ENCODE data around the gene SLC35E3. TPM values are rescaled to one million over a fixed set of nuclear protein-coding genes. Genes with fewer than 3 reads are reported as not detected.

SLC35E3 gene
- 6.3 and 9.4 TPM in 2 replicates for total RNA-seq

- H3K4me1 Mint-ChIP-seq (ENCODE audit: low read depth), result peaks cover 35% of the 10 kb centered on the region
- peak within 1 kb of the TSS; percentile 92 for H3K4me3 Mint-ChIP-seq (ENCODE audit: low read depth)
- peaks cover 35% of the 10 kb centered on the region for H3K36me3 Mint-ChIP-seq (ENCODE audit: low read depth)
- no peaks in the 10 kb centered on the region for H3K27me3 Mint-ChIP-seq (ENCODE audit: low read depth)
- DNase-seq (ENCODE audit: low spot score), result peak; percentile 91
- intact Hi-C loops (cut with micrococcal nuclease), result loop anchor here (1.0 to 2.0 kb wide), 4 partner anchors 59 to 414 kb away; partner anchors contain the start of genes MDM1, MDM2 and NUP107
- H3K9me3 Mint-ChIP-seq, result no peaks in the 10 kb centered on the region
- peak within 1 kb of the TSS; percentile 88 for H3K27ac Mint-ChIP-seq
Observed at GRCh38 chr12:68745904-68746571, at the start of gene SLC35E3. TSS of gene SLC35E3 (plus strand) at chr12:68746176. CDS start at chr12:68746378, 202 bp downstream.

GRCh38 chr12:68699486-68699885 lies 46.5 kb upstream of the SLC35E3 start:
- Mint-ChIP-seq H3K27ac (no peak overlapping the region), H3K36me3 (ENCODE audit: low read depth) (peaks cover 56% of the 10 kb centered on the region), H3K9me3 (no peaks in the 10 kb centered on the region), H3K27me3 (ENCODE audit: low read depth) (no peaks in the 10 kb centered on the region), H3K4me3 (ENCODE audit: low read depth) (no peak overlapping the region), H3K4me1 (ENCODE audit: low read depth) (no peaks in the 10 kb centered on the region)
- DNase-seq (ENCODE audit: low spot score), result no peak
- intact Hi-C loops (cut with micrococcal nuclease), result no loop called here

GRCh38 chr12:68727776-68728175 lies 18.2 kb upstream of the SLC35E3 start:
- intact Hi-C loops (cut with micrococcal nuclease), result no loop called here
- peaks cover 46% of the 10 kb centered on the region for H3K36me3 Mint-ChIP-seq (ENCODE audit: low read depth)

GRCh38 chr12:68733661-68734071 lies 12.3 kb upstream of the SLC35E3 start:
- Mint-ChIP-seq H3K4me3 (ENCODE audit: low read depth) (no peak overlapping the region), H3K9me3 (no peaks in the 10 kb centered on the region), H3K27me3 (ENCODE audit: low read depth) (no peaks in the 10 kb centered on the region), H3K4me1 (ENCODE audit: low read depth) (no peaks in the 10 kb centered on the region), H3K27ac (no peak overlapping the region), H3K36me3 (ENCODE audit: low read depth) (peaks cover 50% of the 10 kb centered on the region)
- DNase-seq (ENCODE audit: low spot score), result no peak
- intact Hi-C loops (cut with micrococcal nuclease), result no loop called here

More at GRCh38 chr12:68727776-68728175, 18.2 kb upstream of the SLC35E3 start:
- Mint-ChIP-seq H3K27me3 (ENCODE audit: low read depth) (no peaks in the 10 kb centered on the region), H3K9me3 (no peaks in the 10 kb centered on the region), H3K27ac (no peak overlapping the region), H3K4me3 (ENCODE audit: low read depth) (no peak overlapping the region), H3K4me1 (ENCODE audit: low read depth) (no peaks in the 10 kb centered on the region)
- no peak for DNase-seq (ENCODE audit: low spot score)

GRCh38 chr12:68739891-68740290 lies 6.1 kb upstream of the SLC35E3 start:
- no peaks in the 10 kb centered on the region for H3K27me3 Mint-ChIP-seq (ENCODE audit: low read depth)
- no peaks in the 10 kb centered on the region for H3K9me3 Mint-ChIP-seq
- no peak overlapping the region for H3K27ac Mint-ChIP-seq
- no peak for DNase-seq (ENCODE audit: low spot score)
- peaks cover 5% of the 10 kb centered on the region for H3K4me1 Mint-ChIP-seq (ENCODE audit: low read depth)
- H3K36me3 Mint-ChIP-seq (ENCODE audit: low read depth), result peaks cover 52% of the 10 kb centered on the region
- intact Hi-C loops (cut with micrococcal nuclease), result no loop called here
- H3K4me3 Mint-ChIP-seq (ENCODE audit: low read depth), result no peak overlapping the region

GRCh38 chr12:68743356-68743755 lies 2.6 kb upstream of the SLC35E3 start:
- H3K27ac Mint-ChIP-seq, result peak overlapping the region; percentile 5
- intact Hi-C loops (cut with micrococcal nuclease), result no loop called here
- H3K36me3 Mint-ChIP-seq (ENCODE audit: low read depth), result peaks cover 45% of the 10 kb centered on the region
- DNase-seq (ENCODE audit: low spot score), result no peak
- no peak overlapping the region for H3K4me3 Mint-ChIP-seq (ENCODE audit: low read depth)
- H3K27me3 Mint-ChIP-seq (ENCODE audit: low read depth), result no peaks in the 10 kb centered on the region
- H3K9me3 Mint-ChIP-seq, result no peaks in the 10 kb centered on the region
- peaks cover 23% of the 10 kb centered on the region for H3K4me1 Mint-ChIP-seq (ENCODE audit: low read depth)

- H3K27ac Mint-ChIP-seq, result peak overlapping the region; percentile 88
- peaks cover 35% of the 10 kb centered on the region for H3K4me1 Mint-ChIP-seq (ENCODE audit: low read depth)
- intact Hi-C loops (cut with micrococcal nuclease), result no loop called here
- peaks cover 37% of the 10 kb centered on the region for H3K36me3 Mint-ChIP-seq (ENCODE audit: low read depth)
- H3K4me3 Mint-ChIP-seq (ENCODE audit: low read depth), result peak overlapping the region; percentile 92
- H3K27me3 Mint-ChIP-seq (ENCODE audit: low read depth), result no peaks in the 10 kb centered on the region
- H3K9me3 Mint-ChIP-seq, result no peaks in the 10 kb centered on the region
- DNase-seq (ENCODE audit: low spot score), result no peak
Observed at GRCh38 chr12:68745376-68745903, 536 bp upstream of the SLC35E3 start.

- Mint-ChIP-seq H3K36me3 (ENCODE audit: low read depth) (peaks cover 33% of the 10 kb centered on the region), H3K27me3 (ENCODE audit: low read depth) (no peaks in the 10 kb centered on the region), H3K4me1 (ENCODE audit: low read depth) (peaks cover 35% of the 10 kb centered on the region), H3K27ac (peak overlapping the region; percentile 88), H3K9me3 (no peaks in the 10 kb centered on the region), H3K4me3 (ENCODE audit: low read depth) (peak overlapping the region; percentile 92)
- DNase-seq (ENCODE audit: low spot score), result peak; percentile 23
- intact Hi-C loops (cut with micrococcal nuclease), result loop anchor here (1.0 to 2.0 kb wide), 4 partner anchors 60 to 414 kb away; partner anchors contain the start of genes MDM1, MDM2 and NUP107
Observed at GRCh38 chr12:68746572-68747180, 700 bp downstream of the SLC35E3 start.

GRCh38 chr12:68749443-68749842 lies 3.5 kb downstream of the SLC35E3 start:
- intact Hi-C loops (cut with micrococcal nuclease), result no loop called here
- Mint-ChIP-seq H3K27me3 (ENCODE audit: low read depth) (no peaks in the 10 kb centered on the region), H3K9me3 (no peaks in the 10 kb centered on the region), H3K36me3 (ENCODE audit: low read depth) (peaks cover 35% of the 10 kb centered on the region), H3K27ac (no peak overlapping the region), H3K4me3 (ENCODE audit: low read depth) (no peak overlapping the region), H3K4me1 (ENCODE audit: low read depth) (peaks cover 30% of the 10 kb centered on the region)
- DNase-seq (ENCODE audit: low spot score), result no peak

- Mint-ChIP-seq H3K36me3 (ENCODE audit: low read depth) (peaks cover 38% of the 10 kb centered on the region), H3K27ac (no peak overlapping the region)
Observed at GRCh38 chr12:68749861-68750260, 3.9 kb downstream of the SLC35E3 start.

GRCh38 chr12:68750506-68750905 lies 4.5 kb downstream of the SLC35E3 start:
- intact Hi-C loops (cut with micrococcal nuclease), result no loop called here
- Mint-ChIP-seq H3K4me3 (ENCODE audit: low read depth) (no peak overlapping the region), H3K9me3 (no peaks in the 10 kb centered on the region), H3K27me3 (ENCODE audit: low read depth) (no peaks in the 10 kb centered on the region), H3K27ac (no peak overlapping the region), H3K36me3 (ENCODE audit: low read depth) (peaks cover 43% of the 10 kb centered on the region), H3K4me1 (ENCODE audit: low read depth) (peaks cover 27% of the 10 kb centered on the region)
- no peak for DNase-seq (ENCODE audit: low spot score)

More at GRCh38 chr12:68749861-68750260, 3.9 kb downstream of the SLC35E3 start:
- no peak overlapping the region for H3K4me3 Mint-ChIP-seq (ENCODE audit: low read depth)
- DNase-seq (ENCODE audit: low spot score), result no peak
- H3K9me3 Mint-ChIP-seq, result no peaks in the 10 kb centered on the region
- no peaks in the 10 kb centered on the region for H3K27me3 Mint-ChIP-seq (ENCODE audit: low read depth)
- intact Hi-C loops (cut with micrococcal nuclease), result no loop called here
- H3K4me1 Mint-ChIP-seq (ENCODE audit: low read depth), result peaks cover 30% of the 10 kb centered on the region

GRCh38 chr12:68755536-68756243 lies 9.7 kb downstream of the SLC35E3 start:
- Mint-ChIP-seq H3K4me1 (ENCODE audit: low read depth) (no peaks in the 10 kb centered on the region), H3K27me3 (ENCODE audit: low read depth) (no peaks in the 10 kb centered on the region), H3K27ac (no peak overlapping the region), H3K36me3 (ENCODE audit: low read depth) (peaks cover 47% of the 10 kb centered on the region), H3K9me3 (no peaks in the 10 kb centered on the region), H3K4me3 (ENCODE audit: low read depth) (no peak overlapping the region)
- no peak for DNase-seq (ENCODE audit: low spot score)
- intact Hi-C loops (cut with micrococcal nuclease), result no loop called here

Measured in activated T-helper 2 cell treated with anti-CD3 and anti-CD28 coated beads, Interferon-gamma antibody, Interleukin-2, Interleukin-4, amounts not matched to agents 10 μg/mL and 5 μg/mL and 100 μg/mL, durations not matched to agents 14 hours and 24 hours and 36 hours (primary cell).